OCI-LY3 (cell line): ENCODE measurements around the gene CEP85L.

Experiments
- EZH2phosphoT487 ChIP-seq: fragments of 200-600 bp; shearing (Covaris generic); IDR thresholded peaks from 2 replicates; pipeline ENCODE4 v1.6.1; 2018; ENCODE audit warnings: antibody characterized with exemption, mixed run types, low read depth
- TF ChIP-seq, protein P1 (sequence below): fragments of 200-600, 300-600 bp; sonication (generic); IDR thresholded peaks from 2 replicates; pipeline ENCODE4 v1.5.1; 2014; ENCODE audit warnings: antibody characterized with exemption, low read length, low read depth

DNA sequence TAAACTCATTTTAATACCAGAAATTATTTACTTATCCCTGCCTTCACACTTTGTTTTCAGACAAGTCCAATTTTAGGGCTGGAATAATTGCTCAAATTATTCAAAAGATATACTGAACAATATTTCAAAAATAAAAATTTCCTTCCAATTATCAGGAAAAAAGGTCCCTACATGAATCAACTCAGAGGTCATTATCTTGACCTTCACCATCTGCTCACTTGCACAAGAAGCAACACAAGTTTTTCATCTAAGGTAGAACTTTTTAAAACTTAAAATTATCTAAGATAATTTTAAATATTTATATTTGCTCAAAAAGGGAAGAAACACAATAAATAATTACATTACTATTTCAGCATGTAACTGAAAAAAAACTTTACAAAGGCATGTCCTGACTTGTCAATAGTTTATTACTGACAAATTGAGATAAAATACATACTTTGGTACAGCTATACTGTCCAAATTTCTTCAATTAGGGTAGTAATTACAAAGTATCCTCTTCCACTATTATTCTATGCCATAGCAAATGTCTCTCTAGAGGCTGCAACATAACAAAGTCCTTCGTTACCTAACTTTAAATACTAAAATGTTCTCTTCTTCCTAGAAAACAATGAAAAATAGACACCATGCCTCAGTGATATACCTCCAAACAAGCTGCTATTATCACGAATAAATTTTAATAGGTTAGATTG is 2.4 kb downstream of the CEP85L start:
- TF ChIP-seq, protein P1, sequence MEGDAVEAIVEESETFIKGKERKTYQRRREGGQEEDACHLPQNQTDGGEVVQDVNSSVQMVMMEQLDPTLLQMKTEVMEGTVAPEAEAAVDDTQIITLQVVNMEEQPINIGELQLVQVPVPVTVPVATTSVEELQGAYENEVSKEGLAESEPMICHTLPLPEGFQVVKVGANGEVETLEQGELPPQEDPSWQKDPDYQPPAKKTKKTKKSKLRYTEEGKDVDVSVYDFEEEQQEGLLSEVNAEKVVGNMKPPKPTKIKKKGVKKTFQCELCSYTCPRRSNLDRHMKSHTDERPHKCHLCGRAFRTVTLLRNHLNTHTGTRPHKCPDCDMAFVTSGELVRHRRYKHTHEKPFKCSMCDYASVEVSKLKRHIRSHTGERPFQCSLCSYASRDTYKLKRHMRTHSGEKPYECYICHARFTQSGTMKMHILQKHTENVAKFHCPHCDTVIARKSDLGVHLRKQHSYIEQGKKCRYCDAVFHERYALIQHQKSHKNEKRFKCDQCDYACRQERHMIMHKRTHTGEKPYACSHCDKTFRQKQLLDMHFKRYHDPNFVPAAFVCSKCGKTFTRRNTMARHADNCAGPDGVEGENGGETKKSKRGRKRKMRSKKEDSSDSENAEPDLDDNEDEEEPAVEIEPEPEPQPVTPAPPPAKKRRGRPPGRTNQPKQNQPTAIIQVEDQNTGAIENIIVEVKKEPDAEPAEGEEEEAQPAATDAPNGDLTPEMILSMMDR: no peak
- TF ChIP-seq EZH2phosphoT487: no peak
